ENCODE data around the gene ACSL5. TPM values are rescaled to one million over a fixed set of nuclear protein-coding genes. Genes with fewer than 3 reads are reported as not detected.
A peak's percentile ranks its signal among the peaks of the same experiment; 100 is the strongest.

Gene ACSL5
- total RNA-seq, 1 donor from 2014 or later: 0.64 TPM

DNA sequence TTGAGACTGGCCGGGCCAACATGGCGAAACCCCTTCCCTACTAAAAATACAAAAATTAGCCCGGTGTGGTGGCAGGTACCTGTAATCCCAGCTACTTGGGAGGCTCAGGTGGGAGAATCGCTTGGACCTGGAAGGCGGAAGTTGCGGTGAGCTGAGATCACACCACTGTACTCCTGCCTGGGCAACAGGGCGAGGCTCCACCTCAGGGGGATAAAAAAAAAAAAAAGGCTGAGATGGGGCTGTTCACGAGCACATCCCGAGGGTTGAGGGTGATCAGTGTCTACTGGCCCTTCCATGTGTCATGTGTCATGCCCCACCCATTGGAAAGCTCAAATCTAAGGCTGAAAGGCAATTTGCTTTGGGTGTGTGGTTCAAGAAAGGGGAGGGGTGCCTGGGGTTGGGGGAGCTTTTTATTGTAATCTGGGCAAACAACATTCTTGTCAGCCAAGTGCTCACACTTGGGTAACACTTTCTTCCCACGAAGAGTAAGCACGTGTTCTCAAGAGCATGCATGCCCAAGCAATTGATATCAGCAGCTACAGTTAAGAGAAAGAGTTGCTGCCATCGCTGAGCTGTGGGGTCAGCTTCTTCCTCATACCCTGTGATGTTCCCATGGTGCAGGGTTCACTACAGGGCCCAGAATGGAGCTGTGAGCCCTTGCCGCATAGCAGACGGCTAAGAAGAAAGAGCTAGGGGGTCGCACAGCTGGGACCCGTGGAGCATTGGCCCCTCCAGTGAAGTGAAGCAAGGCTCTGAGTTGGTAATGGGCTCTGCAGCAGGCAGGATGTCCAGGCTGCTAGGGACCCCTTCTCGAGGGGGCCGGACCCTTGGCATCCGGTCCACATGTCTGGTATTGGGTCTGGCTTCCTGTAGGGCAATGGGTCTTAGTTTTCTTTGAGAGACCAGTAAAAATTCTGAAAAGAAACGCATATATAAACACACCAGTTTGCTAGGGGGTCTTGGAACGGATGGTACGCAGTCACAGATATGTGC, 9.9 kb upstream of the ACSL5 start:
- Mint-ChIP-seq H3K4me1 (ENCODE audit: unreplicated experiment) (peaks cover 8% of the 10 kb centered on the region), H3K9me3 (ENCODE audit: unreplicated experiment) (no peaks in the 10 kb centered on the region), H3K4me3 (ENCODE audit: unreplicated experiment) (no peak overlapping the region), H3K27me3 (ENCODE audit: unreplicated experiment) (no peaks in the 10 kb centered on the region), H3K36me3 (ENCODE audit: low read depth, unreplicated experiment) (no peaks in the 10 kb centered on the region), H3K27ac (ENCODE audit: unreplicated experiment) (no peak overlapping the region)
- TF ChIP-seq, protein P1, sequence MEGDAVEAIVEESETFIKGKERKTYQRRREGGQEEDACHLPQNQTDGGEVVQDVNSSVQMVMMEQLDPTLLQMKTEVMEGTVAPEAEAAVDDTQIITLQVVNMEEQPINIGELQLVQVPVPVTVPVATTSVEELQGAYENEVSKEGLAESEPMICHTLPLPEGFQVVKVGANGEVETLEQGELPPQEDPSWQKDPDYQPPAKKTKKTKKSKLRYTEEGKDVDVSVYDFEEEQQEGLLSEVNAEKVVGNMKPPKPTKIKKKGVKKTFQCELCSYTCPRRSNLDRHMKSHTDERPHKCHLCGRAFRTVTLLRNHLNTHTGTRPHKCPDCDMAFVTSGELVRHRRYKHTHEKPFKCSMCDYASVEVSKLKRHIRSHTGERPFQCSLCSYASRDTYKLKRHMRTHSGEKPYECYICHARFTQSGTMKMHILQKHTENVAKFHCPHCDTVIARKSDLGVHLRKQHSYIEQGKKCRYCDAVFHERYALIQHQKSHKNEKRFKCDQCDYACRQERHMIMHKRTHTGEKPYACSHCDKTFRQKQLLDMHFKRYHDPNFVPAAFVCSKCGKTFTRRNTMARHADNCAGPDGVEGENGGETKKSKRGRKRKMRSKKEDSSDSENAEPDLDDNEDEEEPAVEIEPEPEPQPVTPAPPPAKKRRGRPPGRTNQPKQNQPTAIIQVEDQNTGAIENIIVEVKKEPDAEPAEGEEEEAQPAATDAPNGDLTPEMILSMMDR (IDR thresholded peaks at IDR 0.05; ENCODE audit: unreplicated experiment): no peak
- no peak for DNase-seq (ENCODE audit: low spot score)

- TF ChIP-seq, protein P1 (IDR thresholded peaks at IDR 0.05; ENCODE audit: unreplicated experiment): no peak
- no peak for DNase-seq (ENCODE audit: low spot score)
- Mint-ChIP-seq H3K27me3 (ENCODE audit: unreplicated experiment) (no peaks in the 10 kb centered on the region), H3K4me1 (ENCODE audit: unreplicated experiment) (peaks cover 8% of the 10 kb centered on the region), H3K9me3 (ENCODE audit: unreplicated experiment) (no peaks in the 10 kb centered on the region), H3K36me3 (ENCODE audit: low read depth, unreplicated experiment) (no peaks in the 10 kb centered on the region), H3K4me3 (ENCODE audit: unreplicated experiment) (no peak overlapping the region), H3K27ac (ENCODE audit: unreplicated experiment) (no peak overlapping the region)
Observed at GRCh38 chr10:112365014-112365432, 8.9 kb upstream of the ACSL5 start.

GRCh38 chr10:112365451-112365850, 8.5 kb upstream of the ACSL5 start:
- Mint-ChIP-seq H3K27me3 (ENCODE audit: unreplicated experiment) (no peaks in the 10 kb centered on the region), H3K4me3 (ENCODE audit: unreplicated experiment) (no peak overlapping the region), H3K27ac (ENCODE audit: unreplicated experiment) (peak overlapping the region; percentile 32), H3K9me3 (ENCODE audit: unreplicated experiment) (no peaks in the 10 kb centered on the region), H3K4me1 (ENCODE audit: unreplicated experiment) (peaks cover 8% of the 10 kb centered on the region), H3K36me3 (ENCODE audit: low read depth, unreplicated experiment) (no peaks in the 10 kb centered on the region)
- TF ChIP-seq, protein P1 (IDR thresholded peaks at IDR 0.05; ENCODE audit: unreplicated experiment): no peak
- no peak for DNase-seq (ENCODE audit: low spot score)

DNA sequence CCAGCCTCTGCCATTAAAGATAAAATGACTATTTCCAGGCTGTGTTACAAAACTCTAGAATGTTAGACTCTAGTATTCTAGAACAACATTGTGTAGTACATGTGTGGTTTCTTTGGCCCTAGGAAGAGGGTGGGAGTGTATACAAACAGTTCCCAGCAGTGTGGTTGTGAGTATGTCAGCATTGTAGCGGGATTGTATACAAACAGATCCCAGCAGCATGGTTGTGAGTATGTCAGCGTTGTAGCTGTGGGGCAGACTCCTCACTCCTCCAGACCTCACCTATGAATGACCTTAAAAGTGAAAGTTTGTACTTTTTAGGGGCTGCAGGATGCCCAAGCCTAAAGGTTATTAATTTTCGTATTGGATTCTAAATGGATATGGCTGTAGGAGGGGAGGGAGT, 6.9 kb upstream of the ACSL5 start:
- no peak overlapping the region for H3K4me3 Mint-ChIP-seq (ENCODE audit: unreplicated experiment)
- no peak overlapping the region for H3K27ac Mint-ChIP-seq (ENCODE audit: unreplicated experiment)
- H3K27me3 Mint-ChIP-seq (ENCODE audit: unreplicated experiment): no peaks in the 10 kb centered on the region
- H3K9me3 Mint-ChIP-seq (ENCODE audit: unreplicated experiment): no peaks in the 10 kb centered on the region
- no peaks in the 10 kb centered on the region for H3K36me3 Mint-ChIP-seq (ENCODE audit: low read depth, unreplicated experiment)
- no peak for DNase-seq (ENCODE audit: low spot score)
- H3K4me1 Mint-ChIP-seq (ENCODE audit: unreplicated experiment): peaks cover 3% of the 10 kb centered on the region
- TF ChIP-seq, protein P1 (IDR thresholded peaks at IDR 0.05; ENCODE audit: unreplicated experiment): no peak

- no peaks in the 10 kb centered on the region for H3K4me1 Mint-ChIP-seq (ENCODE audit: unreplicated experiment)
- H3K27ac Mint-ChIP-seq (ENCODE audit: unreplicated experiment): no peak overlapping the region
- TF ChIP-seq, protein P1 (IDR thresholded peaks at IDR 0.05; ENCODE audit: unreplicated experiment): no peak
- no peaks in the 10 kb centered on the region for H3K27me3 Mint-ChIP-seq (ENCODE audit: unreplicated experiment)
- H3K9me3 Mint-ChIP-seq (ENCODE audit: unreplicated experiment): no peaks in the 10 kb centered on the region
- no peak overlapping the region for H3K4me3 Mint-ChIP-seq (ENCODE audit: unreplicated experiment)
- DNase-seq (ENCODE audit: low spot score): no peak
- H3K36me3 Mint-ChIP-seq (ENCODE audit: low read depth, unreplicated experiment): no peaks in the 10 kb centered on the region
Observed at GRCh38 chr10:112367516-112367915, 6.4 kb upstream of the ACSL5 start.
